ENCODE results near the gene PRR12. TPM values are rescaled to one million over a fixed set of nuclear protein-coding genes. Genes with fewer than 3 reads are reported as not detected.

PRR12 gene
- total and polyA plus RNA-seq, 9 of the 15 experiments (the other 6 are each of a cell fraction or from before 2014, with no cell fraction given): 0.01 to 21.1 (median 0.98) TPM

DNA sequence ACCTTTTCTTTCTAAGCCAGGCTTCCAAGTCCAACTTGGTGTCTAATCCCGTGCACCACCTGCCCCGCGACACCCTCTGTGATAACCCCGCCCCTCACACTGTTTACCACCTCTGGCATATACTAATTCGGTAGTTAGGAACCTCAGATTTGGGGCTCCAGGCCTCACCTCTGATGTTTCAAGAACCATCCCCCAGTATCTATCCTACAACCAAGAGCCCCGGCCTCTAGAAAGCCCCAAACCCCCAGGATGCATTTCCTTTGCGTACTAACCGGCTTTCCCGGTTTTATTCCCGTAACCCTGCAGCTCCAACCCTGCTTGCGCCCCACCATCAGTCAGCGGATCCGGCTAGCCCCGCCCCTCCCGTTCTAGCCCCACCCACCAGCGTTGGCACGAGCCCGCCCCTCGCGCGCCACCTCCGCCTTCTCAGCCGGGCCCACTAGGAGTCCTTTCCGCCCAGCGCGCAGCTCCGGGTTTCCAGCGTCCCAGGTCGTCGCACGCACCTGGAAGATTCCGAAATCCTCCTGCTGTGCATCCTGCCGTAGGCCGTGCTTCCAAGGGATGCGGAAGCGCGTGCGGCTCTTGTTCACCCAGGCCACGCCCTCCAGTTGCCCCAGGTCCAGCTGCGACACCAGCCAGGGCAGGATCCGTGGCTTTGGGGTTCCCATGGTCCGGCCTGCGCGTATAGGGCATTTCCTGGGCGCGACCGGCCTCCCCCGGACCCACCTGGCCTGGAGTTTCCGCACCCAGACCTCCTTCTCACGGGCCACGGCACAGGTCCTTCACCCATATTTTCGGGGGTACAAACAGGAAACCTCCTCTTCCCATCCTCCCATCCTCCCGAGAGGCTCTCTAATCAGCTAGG is 73.4 kb downstream of the PRR12 start (continued):
- TF ChIP-seq SREBF2 (CRISPR knock-in tag; IDR thresholded peaks at IDR 0.05) (0 out of 2 replicates have a peak, but pooled peaks have one; percentile 83), RBFOX2 (IDR thresholded peaks at IDR 0.05; ENCODE audit: low read depth, low read length) (peak; percentile 77), BHLHE40 (IDR thresholded peaks at IDR 0.05; ENCODE audit: low read length) (peak; percentile 61), MCM7 (IDR thresholded peaks at IDR 0.05) (no peak), SP1 (CRISPR knock-in tag; IDR thresholded peaks at IDR 0.05) (peak; percentile 83), PHB (CRISPR knock-in tag; IDR thresholded peaks at IDR 0.05) (no peak), SIN3A (IDR thresholded peaks at IDR 0.05; ENCODE audit: borderline replicate concordance in 2 of 2, control insufficient read depth in 1 of 2, low read depth in 2 of 2, low read length in 2 of 2) (peak; percentile 37 to 76; a peak in 1 of 4 replicates), ETV5 (CRISPR knock-in tag; IDR thresholded peaks at IDR 0.05; ENCODE audit: low read depth) (no peak; the same call in 1 of the 2 replicates), POLR2AphosphoS5 (IDR thresholded peaks at IDR 0.05; ENCODE audit: control insufficient read depth, insufficient read depth, low read depth, low read length) (0 out of 2 replicates have a peak, but pooled peaks have one; percentile 14), MAZ (CRISPR knock-in tag; conservative IDR thresholded peaks at IDR 0.05 in 1 of 2, IDR thresholded peaks at IDR 0.05 in 1 of 2) (peak; percentile 43 to 48; a peak in 1 of 4 replicates), KAT8 (IDR thresholded peaks at IDR 0.05; ENCODE audit: low read depth) (no peak), POLR2G (IDR thresholded peaks at IDR 0.05; ENCODE audit: low read depth, low read length) (peak; percentile 81), FOXK2 (conservative IDR thresholded peaks at IDR 0.05 in 1 of 2, IDR thresholded peaks at IDR 0.05 in 1 of 2; ENCODE audit: low read depth in 2 of 2) (0 out of 4 replicates have a peak, but pooled peaks of 1 of the 2 experiments have one; percentile 51), ESRRA (IDR thresholded peaks at IDR 0.05; ENCODE audit: borderline replicate concordance, low read depth) (no peak), EGR1 (conservative IDR thresholded peaks at IDR 0.05) (0 out of 2 replicates have a peak, but pooled peaks have one; percentile 33), NFIC (IDR thresholded peaks at IDR 0.05) (peak; percentile 2; the same call in 1 of the 2 replicates), CTBP1 (IDR thresholded peaks at IDR 0.05; ENCODE audit: borderline replicate concordance) (peak; percentile 73; the same call in 1 of the 2 replicates)
- TF ChIP-seq, protein P1, sequence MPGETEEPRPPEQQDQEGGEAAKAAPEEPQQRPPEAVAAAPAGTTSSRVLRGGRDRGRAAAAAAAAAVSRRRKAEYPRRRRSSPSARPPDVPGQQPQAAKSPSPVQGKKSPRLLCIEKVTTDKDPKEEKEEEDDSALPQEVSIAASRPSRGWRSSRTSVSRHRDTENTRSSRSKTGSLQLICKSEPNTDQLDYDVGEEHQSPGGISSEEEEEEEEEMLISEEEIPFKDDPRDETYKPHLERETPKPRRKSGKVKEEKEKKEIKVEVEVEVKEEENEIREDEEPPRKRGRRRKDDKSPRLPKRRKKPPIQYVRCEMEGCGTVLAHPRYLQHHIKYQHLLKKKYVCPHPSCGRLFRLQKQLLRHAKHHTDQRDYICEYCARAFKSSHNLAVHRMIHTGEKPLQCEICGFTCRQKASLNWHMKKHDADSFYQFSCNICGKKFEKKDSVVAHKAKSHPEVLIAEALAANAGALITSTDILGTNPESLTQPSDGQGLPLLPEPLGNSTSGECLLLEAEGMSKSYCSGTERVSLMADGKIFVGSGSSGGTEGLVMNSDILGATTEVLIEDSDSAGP (CRISPR knock-in tag; IDR thresholded peaks at IDR 0.05): no peak
- TF ChIP-seq, protein P2, sequence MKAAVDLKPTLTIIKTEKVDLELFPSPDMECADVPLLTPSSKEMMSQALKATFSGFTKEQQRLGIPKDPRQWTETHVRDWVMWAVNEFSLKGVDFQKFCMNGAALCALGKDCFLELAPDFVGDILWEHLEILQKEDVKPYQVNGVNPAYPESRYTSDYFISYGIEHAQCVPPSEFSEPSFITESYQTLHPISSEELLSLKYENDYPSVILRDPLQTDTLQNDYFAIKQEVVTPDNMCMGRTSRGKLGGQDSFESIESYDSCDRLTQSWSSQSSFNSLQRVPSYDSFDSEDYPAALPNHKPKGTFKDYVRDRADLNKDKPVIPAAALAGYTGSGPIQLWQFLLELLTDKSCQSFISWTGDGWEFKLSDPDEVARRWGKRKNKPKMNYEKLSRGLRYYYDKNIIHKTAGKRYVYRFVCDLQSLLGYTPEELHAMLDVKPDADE (conservative IDR thresholded peaks at IDR 0.05; ENCODE audit: control insufficient read depth, low read depth, low read length): peak; percentile 36; the same call in 1 of the 2 replicates
- TF ChIP-seq, protein P3, sequence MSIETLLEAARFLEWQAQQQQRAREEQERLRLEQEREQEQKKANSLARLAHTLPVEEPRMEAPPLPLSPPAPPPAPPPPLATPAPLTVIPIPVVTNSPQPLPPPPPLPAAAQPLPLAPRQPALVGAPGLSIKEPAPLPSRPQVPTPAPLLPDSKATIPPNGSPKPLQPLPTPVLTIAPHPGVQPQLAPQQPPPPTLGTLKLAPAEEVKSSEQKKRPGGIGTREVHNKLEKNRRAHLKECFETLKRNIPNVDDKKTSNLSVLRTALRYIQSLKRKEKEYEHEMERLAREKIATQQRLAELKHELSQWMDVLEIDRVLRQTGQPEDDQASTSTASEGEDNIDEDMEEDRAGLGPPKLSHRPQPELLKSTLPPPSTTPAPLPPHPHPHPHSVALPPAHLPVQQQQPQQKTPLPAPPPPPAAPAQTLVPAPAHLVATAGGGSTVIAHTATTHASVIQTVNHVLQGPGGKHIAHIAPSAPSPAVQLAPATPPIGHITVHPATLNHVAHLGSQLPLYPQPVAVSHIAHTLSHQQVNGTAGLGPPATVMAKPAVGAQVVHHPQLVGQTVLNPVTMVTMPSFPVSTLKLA (conservative IDR thresholded peaks at IDR 0.05): peak; percentile 65 to 73
- TF ChIP-seq, protein P4, sequence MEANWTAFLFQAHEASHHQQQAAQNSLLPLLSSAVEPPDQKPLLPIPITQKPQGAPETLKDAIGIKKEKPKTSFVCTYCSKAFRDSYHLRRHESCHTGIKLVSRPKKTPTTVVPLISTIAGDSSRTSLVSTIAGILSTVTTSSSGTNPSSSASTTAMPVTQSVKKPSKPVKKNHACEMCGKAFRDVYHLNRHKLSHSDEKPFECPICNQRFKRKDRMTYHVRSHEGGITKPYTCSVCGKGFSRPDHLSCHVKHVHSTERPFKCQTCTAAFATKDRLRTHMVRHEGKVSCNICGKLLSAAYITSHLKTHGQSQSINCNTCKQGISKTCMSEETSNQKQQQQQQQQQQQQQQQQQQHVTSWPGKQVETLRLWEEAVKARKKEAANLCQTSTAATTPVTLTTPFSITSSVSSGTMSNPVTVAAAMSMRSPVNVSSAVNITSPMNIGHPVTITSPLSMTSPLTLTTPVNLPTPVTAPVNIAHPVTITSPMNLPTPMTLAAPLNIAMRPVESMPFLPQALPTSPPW (CRISPR knock-in tag; IDR thresholded peaks at IDR 0.05): peak; percentile 47; the same call in 1 of the 2 replicates

All from K562 (cell line).